ENCODE data around the gene RAB9A.

Gene RAB9A

DNA sequence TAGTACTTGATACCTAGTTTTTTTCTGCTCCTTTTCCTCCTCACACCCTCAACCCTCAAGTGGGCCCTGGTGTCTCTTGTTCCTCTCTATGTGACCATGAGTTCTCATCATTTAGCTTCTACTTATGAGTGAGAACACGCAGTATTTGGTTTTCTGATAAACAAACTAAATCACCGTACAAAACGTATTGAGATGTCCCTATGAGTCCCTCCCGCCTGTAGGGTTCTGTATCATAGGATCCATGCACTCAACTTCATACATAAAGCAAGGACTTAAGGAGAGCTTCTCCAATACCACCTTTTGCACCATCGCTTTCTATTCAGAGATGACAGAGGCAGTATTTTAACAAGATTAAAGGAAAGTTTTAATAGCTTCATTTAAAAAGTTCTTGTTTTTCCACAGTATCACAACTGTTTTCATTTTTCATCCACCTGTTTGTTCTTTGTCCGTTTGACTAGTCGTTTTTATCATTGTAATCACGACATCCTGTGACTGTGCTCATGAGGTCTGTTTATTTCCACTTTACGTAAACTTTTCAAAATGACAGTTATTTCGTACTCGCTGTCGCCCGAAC is 457 bp upstream of the RAB9A start:
- TF ChIP-seq ZNF70 (CRISPR knock-in tag; IDR thresholded peaks at IDR 0.05) (no peak), PPARA (CRISPR knock-in tag; IDR thresholded peaks at IDR 0.05; ENCODE audit: borderline replicate concordance) (no peak), ARNTL (CRISPR knock-in tag; IDR thresholded peaks at IDR 0.05; ENCODE audit: borderline replicate concordance, low read depth) (no peak), ESRRG (CRISPR knock-in tag; IDR thresholded peaks at IDR 0.05) (no peak), RARB (CRISPR knock-in tag; IDR thresholded peaks at IDR 0.05) (no peak), TOX (CRISPR knock-in tag; IDR thresholded peaks at IDR 0.05; ENCODE audit: borderline replicate concordance) (no peak), OSR1 (CRISPR knock-in tag; IDR thresholded peaks at IDR 0.05) (no peak), ZC3H10 (CRISPR knock-in tag; IDR thresholded peaks at IDR 0.05) (no peak), ZNF8 (CRISPR knock-in tag; IDR thresholded peaks at IDR 0.05) (no peak), BACH2 (CRISPR knock-in tag; IDR thresholded peaks at IDR 0.05; ENCODE audit: borderline replicate concordance) (no peak)
- TF ChIP-seq, protein P1, sequence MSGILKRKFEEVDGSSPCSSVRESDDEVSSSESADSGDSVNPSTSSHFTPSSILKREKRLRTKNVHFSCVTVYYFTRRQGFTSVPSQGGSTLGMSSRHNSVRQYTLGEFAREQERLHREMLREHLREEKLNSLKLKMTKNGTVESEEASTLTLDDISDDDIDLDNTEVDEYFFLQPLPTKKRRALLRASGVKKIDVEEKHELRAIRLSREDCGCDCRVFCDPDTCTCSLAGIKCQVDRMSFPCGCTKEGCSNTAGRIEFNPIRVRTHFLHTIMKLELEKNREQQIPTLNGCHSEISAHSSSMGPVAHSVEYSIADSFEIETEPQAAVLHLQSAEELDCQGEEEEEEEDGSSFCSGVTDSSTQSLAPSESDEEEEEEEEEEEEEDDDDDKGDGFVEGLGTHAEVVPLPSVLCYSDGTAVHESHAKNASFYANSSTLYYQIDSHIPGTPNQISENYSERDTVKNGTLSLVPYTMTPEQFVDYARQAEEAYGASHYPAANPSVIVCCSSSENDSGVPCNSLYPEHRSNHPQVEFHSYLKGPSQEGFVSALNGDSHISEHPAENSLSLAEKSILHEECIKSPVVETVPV (CRISPR knock-in tag; IDR thresholded peaks at IDR 0.05), result no peak
- TF ChIP-seq, protein P2, sequence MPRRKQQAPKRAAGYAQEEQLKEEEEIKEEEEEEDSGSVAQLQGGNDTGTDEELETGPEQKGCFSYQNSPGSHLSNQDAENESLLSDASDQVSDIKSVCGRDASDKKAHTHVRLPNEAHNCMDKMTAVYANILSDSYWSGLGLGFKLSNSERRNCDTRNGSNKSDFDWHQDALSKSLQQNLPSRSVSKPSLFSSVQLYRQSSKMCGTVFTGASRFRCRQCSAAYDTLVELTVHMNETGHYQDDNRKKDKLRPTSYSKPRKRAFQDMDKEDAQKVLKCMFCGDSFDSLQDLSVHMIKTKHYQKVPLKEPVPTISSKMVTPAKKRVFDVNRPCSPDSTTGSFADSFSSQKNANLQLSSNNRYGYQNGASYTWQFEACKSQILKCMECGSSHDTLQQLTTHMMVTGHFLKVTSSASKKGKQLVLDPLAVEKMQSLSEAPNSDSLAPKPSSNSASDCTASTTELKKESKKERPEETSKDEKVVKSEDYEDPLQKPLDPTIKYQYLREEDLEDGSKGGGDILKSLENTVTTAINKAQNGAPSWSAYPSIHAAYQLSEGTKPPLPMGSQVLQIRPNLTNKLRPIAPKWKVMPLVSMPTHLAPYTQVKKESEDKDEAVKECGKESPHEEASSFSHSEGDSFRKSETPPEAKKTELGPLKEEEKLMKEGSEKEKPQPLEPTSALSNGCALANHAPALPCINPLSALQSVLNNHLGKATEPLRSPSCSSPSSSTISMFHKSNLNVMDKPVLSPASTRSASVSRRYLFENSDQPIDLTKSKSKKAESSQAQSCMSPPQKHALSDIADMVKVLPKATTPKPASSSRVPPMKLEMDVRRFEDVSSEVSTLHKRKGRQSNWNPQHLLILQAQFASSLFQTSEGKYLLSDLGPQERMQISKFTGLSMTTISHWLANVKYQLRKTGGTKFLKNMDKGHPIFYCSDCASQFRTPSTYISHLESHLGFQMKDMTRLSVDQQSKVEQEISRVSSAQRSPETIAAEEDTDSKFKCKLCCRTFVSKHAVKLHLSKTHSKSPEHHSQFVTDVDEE (CRISPR knock-in tag; IDR thresholded peaks at IDR 0.05), result no peak
- peak; percentile 8; the same call in 2 of the 3 replicates for ATAC-seq

DNA sequence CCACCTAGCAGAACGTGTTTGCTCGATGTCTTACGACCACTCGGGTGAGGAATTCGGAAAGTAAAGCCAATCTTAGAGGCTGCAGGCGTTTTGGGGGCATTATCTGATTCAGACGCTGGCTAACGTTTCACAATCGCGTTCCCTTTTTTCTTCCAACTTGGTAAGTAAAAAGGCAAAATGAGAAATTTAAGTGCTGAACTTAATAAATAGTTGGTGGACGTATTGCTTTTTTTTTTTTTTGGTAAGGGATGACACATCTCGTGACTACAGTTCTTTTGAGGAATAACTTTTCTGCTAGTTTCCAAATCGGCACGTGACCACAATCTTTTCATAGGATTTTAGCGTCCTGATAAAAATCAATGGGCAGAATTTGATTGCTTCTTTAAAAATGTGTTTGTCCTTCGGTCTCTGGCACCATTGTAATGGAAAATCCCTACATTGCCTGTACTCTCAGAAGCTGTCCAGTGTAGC is 848 bp downstream of the RAB9A start:
- TF ChIP-seq ZNF565 (CRISPR knock-in tag; conservative IDR thresholded peaks at IDR 0.05; ENCODE audit: low read depth), result no peak
- TF ChIP-seq PPARA (CRISPR knock-in tag; IDR thresholded peaks at IDR 0.05; ENCODE audit: borderline replicate concordance), result no peak
- TF ChIP-seq SNAI2 (CRISPR knock-in tag; IDR thresholded peaks at IDR 0.05), result no peak
- TF ChIP-seq ZFP30 (CRISPR knock-in tag; IDR thresholded peaks at IDR 0.05), result no peak
- TF ChIP-seq ZNF8 (CRISPR knock-in tag; IDR thresholded peaks at IDR 0.05), result no peak
- TF ChIP-seq, protein P2 (CRISPR knock-in tag; IDR thresholded peaks at IDR 0.05), result no peak
- no peak for TF ChIP-seq ESRRG (CRISPR knock-in tag; IDR thresholded peaks at IDR 0.05)
- TF ChIP-seq CSDC2 (CRISPR knock-in tag; IDR thresholded peaks at IDR 0.05), result no peak
- TF ChIP-seq, protein P1 (CRISPR knock-in tag; IDR thresholded peaks at IDR 0.05), result no peak
- TF ChIP-seq RARB (CRISPR knock-in tag; IDR thresholded peaks at IDR 0.05), result no peak
- no peak for TF ChIP-seq GLIS3 (CRISPR knock-in tag; IDR thresholded peaks at IDR 0.05)
- TF ChIP-seq ZNF70 (CRISPR knock-in tag; IDR thresholded peaks at IDR 0.05), result no peak
- TF ChIP-seq, protein P3, sequence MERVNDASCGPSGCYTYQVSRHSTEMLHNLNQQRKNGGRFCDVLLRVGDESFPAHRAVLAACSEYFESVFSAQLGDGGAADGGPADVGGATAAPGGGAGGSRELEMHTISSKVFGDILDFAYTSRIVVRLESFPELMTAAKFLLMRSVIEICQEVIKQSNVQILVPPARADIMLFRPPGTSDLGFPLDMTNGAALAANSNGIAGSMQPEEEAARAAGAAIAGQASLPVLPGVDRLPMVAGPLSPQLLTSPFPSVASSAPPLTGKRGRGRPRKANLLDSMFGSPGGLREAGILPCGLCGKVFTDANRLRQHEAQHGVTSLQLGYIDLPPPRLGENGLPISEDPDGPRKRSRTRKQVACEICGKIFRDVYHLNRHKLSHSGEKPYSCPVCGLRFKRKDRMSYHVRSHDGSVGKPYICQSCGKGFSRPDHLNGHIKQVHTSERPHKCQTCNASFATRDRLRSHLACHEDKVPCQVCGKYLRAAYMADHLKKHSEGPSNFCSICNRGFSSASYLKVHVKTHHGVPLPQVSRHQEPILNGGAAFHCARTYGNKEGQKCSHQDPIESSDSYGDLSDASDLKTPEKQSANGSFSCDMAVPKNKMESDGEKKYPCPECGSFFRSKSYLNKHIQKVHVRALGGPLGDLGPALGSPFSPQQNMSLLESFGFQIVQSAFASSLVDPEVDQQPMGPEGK (CRISPR knock-in tag; IDR thresholded peaks at IDR 0.05; ENCODE audit: borderline replicate concordance), result no peak
- no peak for TF ChIP-seq OSR1 (CRISPR knock-in tag; IDR thresholded peaks at IDR 0.05)
- TF ChIP-seq ZFP3 (CRISPR knock-in tag; IDR thresholded peaks at IDR 0.05), result no peak
- peak; percentile 11 for ATAC-seq

Data from SK-N-SH treated with all-trans-retinoic acid at 6 μM for 48 hours (cell line).